Thyroid gland (tissue), 4 donors: ENCODE measurements around the gene FCGBP. TPM values are rescaled to one million over a fixed set of nuclear protein-coding genes. Genes with fewer than 3 reads are reported as not detected.
"Not testable (repeated sequence)": the region's sequence is repeated elsewhere in the genome, so short reads cannot be mapped to it uniquely, and the experiment has no call there.

Experiments used
- DNase-seq, 2 donors: peaks; one replicate each; pipeline ENCODE4 v3.0.0-alpha.2; 2019
- H3K27ac ChIP-seq, 3 donors: fragments of 200-600 bp; sonication (generic); 1 replicate in 2 of 3; 2 replicates in 1 of 3; pipeline ENCODE4 v1.5.1; 2016 to 2019; ENCODE audit warnings: mild to moderate bottlenecking in 1 of 3, moderate library complexity in 1 of 3
- H3K27me3 ChIP-seq: fragments of 200-600 bp; sonication (generic); one replicate; pipeline ENCODE4 v1.5.1; 2019
- H3K36me3 ChIP-seq, 2 donors: fragments of 200-600 bp; sonication (generic); one replicate each; pipeline ENCODE4 v1.5.1; 2016 to 2019
- H3K4me1 ChIP-seq, 2 donors: fragments of 200-600 bp; sonication (generic); one replicate each; pipeline ENCODE4 v1.5.1; 2017 to 2019
- H3K4me3 ChIP-seq, 3 donors: fragments of 200-600 bp; sonication (generic); replicated peaks in 1 of 3; 1 replicate in 2 of 3; 2 replicates in 1 of 3; pipeline ENCODE4 v1.5.1; 2016; ENCODE audit warnings: mild to moderate bottlenecking in 1 of 3
- H3K9me3 ChIP-seq: fragments of 200-600 bp; sonication (generic); one replicate; pipeline ENCODE4 v1.5.1; 2017
- POLR2A ChIP-seq, 2 donors: fragments of 450-650 bp; IDR thresholded peaks; one replicate each; pipeline ENCODE4 v1.6.1; 2017; ENCODE audit warnings: antibody characterized with exemption in 2 of 2, mild to moderate bottlenecking in 2 of 2, moderate library complexity in 1 of 2
- WGBS, 2 donors: methylation state at CpG; one replicate each; pipeline ENCODE4 v1.1.5; 2017; 5-methylcytosine and 5-hydroxymethylcytosine counted together
- intact Hi-C: fragments of 100-400 bp; cut with DNase I; formaldehyde crosslinking; loops from one replicate; pipeline ENCODE4 v1.15.1; 2023
- total RNA-seq, 4 donors: library from RNA; depleted of rRNA; stranded (reverse); fragments of >200 nt; gene quantifications; one replicate each; pipeline ENCODE4 v1.2.3, GENCODE V29; 2016
- TF ChIP-seq, protein P1 (sequence below), 6 experiments: fragments of 200-600 bp in 3 of 6; fragments of 450-650 bp in 3 of 6; sonication (generic) in 3 of 6; IDR thresholded peaks; one replicate each; pipeline ENCODE4 v1.5.1; 2016 to 2019; ENCODE audit warnings: antibody characterized with exemption in 6 of 6, mild to moderate bottlenecking in 2 of 6, inconsistent platforms in 1 of 6, moderate library complexity in 1 of 6

FCGBP gene
- total RNA-seq, 4 donors from 2014 or later = 213 to 975 (median 755) TPM

DNA sequence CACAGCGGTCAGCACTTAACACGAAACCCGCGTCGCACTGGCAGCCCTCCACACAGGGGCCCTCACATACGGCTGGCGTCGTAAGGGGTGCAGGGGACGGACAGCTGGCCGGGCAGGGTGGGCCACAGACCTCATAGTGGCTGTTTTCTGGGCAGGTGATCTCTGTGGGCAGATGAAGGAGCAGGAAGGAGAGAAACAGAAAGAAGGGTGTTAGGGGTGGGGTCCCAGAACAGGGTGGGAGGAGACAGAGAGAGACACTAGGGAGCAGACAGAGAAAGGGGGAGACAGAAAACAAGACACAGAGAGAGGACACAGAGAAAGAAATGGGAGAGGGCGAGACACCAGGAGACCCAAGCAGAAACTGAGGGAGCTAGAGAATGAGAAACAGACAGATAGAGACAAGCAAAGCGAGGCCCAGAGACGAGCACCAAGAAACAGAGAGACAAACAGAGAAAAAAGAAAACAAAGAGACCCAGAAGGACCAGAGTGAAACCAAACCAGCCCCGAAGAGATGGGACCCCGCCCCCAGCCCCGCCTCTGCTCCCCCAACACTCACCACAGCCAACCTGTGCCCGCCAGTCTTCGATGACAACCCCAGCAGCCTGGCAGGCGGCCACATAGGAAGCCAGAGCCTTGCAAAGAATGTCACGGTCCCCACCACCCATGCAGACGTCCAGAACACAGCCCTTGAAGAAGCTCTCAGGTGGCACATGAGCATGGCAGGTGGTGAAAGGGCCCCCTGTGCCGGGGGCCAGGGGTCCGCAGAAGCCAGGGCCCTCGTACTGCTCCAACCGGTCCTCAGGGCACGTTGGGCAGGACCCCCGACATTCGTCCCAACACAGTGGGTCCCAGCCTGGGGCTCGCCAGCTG, 40.8 kb downstream of the FCGBP start:
- H3K9me3 ChIP-seq, H3K27me3 ChIP-seq: not testable (repeated sequence)
- H3K4me3 ChIP-seq = peak overlapping the region; percentile 1 to 55 (median 10)
- 34 to 35% methylated on average over 21 to 22 of the region's 29 CpGs for WGBS, 2 donors
- H3K36me3 ChIP-seq = peaks cover 14 to 30% of the 10 kb centered on the region in 2 donors
- peak overlapping the region; percentile 82 to 95 (median 90) for H3K27ac ChIP-seq
- intact Hi-C loops = loop anchor here (5.0 kb wide), 1 partner anchor 79 kb away; the partner anchor contains the start of gene PSMC4
- H3K4me1 ChIP-seq = peaks cover 22 to 26% of the 10 kb centered on the region in 2 donors
- TF ChIP-seq POLR2A (IDR thresholded peaks at IDR 0.05) = peak in 1 of 2 donors; percentile 55
- peak; percentile 100 for DNase-seq

DNA sequence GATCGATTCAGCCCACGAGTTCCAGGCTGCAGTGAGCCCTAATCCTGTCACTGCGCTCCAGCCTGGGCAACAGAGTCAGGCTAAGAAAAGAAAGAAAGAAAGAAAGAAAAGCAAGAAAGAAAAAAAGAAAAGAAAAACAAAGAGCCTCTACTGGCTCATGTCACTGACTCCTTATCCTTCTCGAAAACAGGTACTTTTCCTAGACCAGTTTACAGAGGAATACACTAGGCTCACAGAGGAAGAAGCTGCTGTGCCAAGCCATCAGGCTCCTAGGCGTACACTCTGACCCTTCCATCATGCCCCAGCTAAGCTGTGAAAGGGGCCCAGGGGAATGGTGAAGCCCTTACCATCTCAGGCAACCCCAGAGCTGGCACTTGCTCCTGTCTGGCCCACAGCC, 41.9 kb downstream of the FCGBP start:
- intact Hi-C loops = loop anchor here (5.0 kb wide), 1 partner anchor 80 kb away; the partner anchor contains the start of gene PSMC4

DNA sequence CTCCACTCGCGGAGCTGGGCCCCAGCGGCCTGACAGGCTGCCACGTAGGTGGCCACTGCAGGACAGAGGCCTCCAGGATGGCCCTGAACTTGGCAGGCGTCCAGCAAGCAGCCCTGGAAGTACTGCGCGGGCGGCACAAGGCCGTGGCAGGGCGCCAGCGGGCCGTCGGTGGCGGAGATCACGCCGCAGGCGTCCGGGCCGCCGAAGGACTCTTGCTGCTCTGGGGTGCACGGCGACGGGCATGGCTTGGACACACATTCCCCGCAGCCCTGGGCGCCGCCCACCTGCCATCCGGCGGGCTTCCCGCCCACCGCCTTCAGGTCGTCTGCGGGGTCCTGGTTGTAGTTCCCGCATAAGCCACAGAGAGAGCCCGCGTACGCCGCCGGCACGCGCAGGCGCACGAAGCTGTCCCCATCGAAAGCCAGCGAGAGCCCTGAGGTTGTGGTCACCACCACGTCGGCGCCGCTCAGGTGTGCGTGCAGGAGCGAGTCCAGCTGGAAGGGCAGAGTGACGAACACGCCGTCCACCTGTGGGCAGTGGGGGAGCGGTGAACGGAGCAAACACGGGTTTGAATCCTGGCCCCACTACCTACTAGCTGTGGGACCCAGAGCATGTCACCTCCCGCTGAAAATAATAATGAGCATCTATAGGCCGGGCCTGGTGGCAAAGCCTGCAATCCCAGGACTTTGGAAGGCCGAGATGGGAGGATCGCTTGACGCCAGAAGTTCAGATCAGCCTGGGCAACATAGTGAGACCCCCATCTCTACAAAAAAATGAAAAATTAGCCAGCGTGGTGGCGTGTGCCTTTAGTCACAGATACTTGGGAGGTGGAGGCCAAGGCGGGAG, 42.6 kb downstream of the FCGBP start:
- intact Hi-C loops = loop anchor here (5.0 kb wide), 1 partner anchor 80 kb away; the partner anchor contains the start of gene PSMC4
- 31 to 52% methylated on average over 59 to 64 of the region's 64 CpGs for WGBS, 2 donors
- not testable (repeated sequence) for H3K27me3 ChIP-seq, H3K9me3 ChIP-seq
- TF ChIP-seq, protein P1, sequence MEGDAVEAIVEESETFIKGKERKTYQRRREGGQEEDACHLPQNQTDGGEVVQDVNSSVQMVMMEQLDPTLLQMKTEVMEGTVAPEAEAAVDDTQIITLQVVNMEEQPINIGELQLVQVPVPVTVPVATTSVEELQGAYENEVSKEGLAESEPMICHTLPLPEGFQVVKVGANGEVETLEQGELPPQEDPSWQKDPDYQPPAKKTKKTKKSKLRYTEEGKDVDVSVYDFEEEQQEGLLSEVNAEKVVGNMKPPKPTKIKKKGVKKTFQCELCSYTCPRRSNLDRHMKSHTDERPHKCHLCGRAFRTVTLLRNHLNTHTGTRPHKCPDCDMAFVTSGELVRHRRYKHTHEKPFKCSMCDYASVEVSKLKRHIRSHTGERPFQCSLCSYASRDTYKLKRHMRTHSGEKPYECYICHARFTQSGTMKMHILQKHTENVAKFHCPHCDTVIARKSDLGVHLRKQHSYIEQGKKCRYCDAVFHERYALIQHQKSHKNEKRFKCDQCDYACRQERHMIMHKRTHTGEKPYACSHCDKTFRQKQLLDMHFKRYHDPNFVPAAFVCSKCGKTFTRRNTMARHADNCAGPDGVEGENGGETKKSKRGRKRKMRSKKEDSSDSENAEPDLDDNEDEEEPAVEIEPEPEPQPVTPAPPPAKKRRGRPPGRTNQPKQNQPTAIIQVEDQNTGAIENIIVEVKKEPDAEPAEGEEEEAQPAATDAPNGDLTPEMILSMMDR (IDR thresholded peaks at IDR 0.05) = peak in 2 of 6 experiments; percentile 16 to 24
- peak in 1 of 2 donors; percentile 28 for TF ChIP-seq POLR2A (IDR thresholded peaks at IDR 0.05)
- DNase-seq = peak; percentile 87 to 90
- peaks cover 22 to 26% of the 10 kb centered on the region in 2 donors for H3K4me1 ChIP-seq
- H3K36me3 ChIP-seq = peaks cover 14 to 30% of the 10 kb centered on the region in 2 donors
- peak overlapping the region; percentile 47 to 79 (median 68) for H3K27ac ChIP-seq
- H3K4me3 ChIP-seq = peak overlapping the region; percentile 10 to 46 (median 26)

More for the DNA sequence above, 41.9 kb downstream of the FCGBP start:
- WGBS, 2 donors = 45 to 58% methylated on average over 5 of the region's 5 CpGs
- H3K27ac ChIP-seq = peak overlapping the region; percentile 47 to 79 (median 68)
- not testable (repeated sequence) for H3K9me3 ChIP-seq, H3K27me3 ChIP-seq
- H3K4me1 ChIP-seq = peaks cover 22 to 26% of the 10 kb centered on the region in 2 donors
- H3K36me3 ChIP-seq = peaks cover 14 to 30% of the 10 kb centered on the region in 2 donors
- H3K4me3 ChIP-seq = peak overlapping the region in 2 of 3 donors; percentile 26 to 46
- DNase-seq = peak; percentile 27 to 37

DNA sequence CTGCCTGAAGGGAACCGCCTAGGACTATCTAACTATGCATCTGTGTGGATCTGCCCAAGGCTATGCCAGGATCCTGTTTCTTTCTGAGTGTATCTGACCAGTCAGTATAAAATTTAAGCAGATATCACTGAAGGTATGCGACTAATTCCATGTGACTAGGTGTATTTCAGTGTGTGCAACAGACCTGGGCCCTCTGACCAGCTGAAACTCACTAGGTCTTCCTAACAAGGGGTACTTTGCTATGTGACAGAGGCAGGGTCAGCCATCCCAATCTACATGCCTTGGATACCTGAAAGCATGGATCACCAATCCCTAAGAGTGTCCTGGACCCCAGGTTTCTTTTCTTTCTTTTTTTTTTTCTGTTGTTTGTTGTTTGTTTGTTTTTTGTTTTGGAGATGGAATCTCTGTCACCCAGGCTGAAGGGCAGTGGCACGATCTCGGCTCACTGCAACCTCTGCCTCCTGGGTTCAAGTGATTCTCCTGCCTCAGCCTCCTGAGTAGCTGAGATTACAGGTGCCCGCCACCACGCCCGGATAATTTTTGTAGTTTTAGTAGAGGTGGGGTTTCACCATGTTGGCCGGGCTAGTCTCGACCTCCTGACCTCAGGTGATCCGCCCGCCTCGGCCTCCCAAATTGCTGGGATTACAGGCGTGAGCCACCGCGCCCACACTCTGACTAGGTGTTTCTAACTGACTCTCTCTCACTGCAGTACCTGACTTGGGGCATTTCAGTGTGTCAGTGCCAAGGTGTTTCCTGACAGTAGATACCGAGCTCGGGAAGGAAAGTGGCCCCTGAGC, 43.5 kb downstream of the FCGBP start:
- 62 to 75% methylated on average over 17 of the region's 17 CpGs for whole genome bisulfite sequencing, 2 donors
- intact Hi-C loops = loop anchor here (5.0 kb wide), 1 partner anchor 81 kb away; the partner anchor contains the start of gene PSMC4

DNA sequence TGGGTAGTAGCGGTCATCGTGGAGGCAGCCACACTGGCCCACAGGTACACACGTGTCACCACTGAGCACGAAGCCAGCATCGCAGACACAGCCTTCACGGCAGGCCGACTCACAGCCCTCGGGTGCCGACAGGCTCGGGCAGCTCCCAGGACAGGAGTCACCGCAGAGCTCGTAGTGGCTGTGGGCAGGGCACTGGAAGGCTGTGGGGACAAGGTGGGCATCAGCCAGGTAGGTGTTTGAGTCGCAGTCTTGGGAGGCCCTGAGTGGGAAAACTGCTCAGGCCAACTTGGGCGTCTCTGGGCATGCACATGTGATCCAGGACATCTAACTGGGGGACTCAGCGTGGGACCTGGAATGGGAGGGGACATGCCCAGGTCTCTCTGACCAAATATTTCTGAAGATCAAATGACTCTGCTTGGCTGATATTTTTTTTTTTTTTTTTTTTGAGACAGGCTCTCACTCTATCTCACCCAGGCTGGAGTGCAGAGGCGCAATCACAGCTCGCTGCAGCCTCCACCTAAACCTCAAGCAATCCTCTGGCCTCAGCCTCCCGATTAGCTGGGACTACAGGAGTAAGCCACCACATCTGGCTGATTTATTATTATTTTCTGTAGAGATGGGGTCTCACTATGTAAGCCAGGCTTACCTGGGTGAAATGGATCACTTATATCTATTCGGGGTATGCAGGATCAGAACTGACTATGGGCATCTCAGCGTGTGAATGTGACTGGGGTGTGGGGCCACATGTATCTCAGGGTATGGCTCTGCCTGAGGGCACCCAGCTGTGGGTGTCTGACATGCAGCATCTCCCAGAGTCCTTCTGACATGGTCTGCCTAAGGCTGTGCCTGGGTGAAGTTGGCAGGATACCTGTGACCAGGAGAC, 44.3 kb downstream of the FCGBP start:
- H3K9me3 ChIP-seq, H3K27me3 ChIP-seq, H3K4me3 ChIP-seq: not testable (repeated sequence)
- WGBS, 2 donors = 88 to 89% methylated on average over 19 to 20 of the region's 20 CpGs
- peaks cover 22 to 26% of the 10 kb centered on the region in 2 donors for H3K4me1 ChIP-seq
- H3K36me3 ChIP-seq = peaks cover 14 to 38% of the 10 kb centered on the region in 2 donors
- H3K27ac ChIP-seq = peak overlapping the region; percentile 47 to 79 (median 68)
- intact Hi-C loops = loop anchor here (5.0 kb wide), 1 partner anchor 82 kb away; the partner anchor contains the start of gene PSMC4
- DNase-seq = peak in 1 of 2 donors; percentile 26

More for the DNA sequence above, 43.5 kb downstream of the FCGBP start:
- Histone ChIP-seq H3K36me3 (peaks cover 14 to 33% of the 10 kb centered on the region in 2 donors), H3K27me3 (no peaks in the 10 kb centered on the region), H3K4me3 (peak overlapping the region; percentile 2 to 26 (median 10)), H3K27ac (peak overlapping the region; percentile 47 to 79 (median 68)), H3K9me3 (no peaks in the 10 kb centered on the region), H3K4me1 (peaks cover 22 to 26% of the 10 kb centered on the region in 2 donors)
- TF ChIP-seq, protein P1 (IDR thresholded peaks at IDR 0.05) = no peak
- no peak for TF ChIP-seq POLR2A (IDR thresholded peaks at IDR 0.05)
- DNase-seq = peak; percentile 61 to 69

DNA sequence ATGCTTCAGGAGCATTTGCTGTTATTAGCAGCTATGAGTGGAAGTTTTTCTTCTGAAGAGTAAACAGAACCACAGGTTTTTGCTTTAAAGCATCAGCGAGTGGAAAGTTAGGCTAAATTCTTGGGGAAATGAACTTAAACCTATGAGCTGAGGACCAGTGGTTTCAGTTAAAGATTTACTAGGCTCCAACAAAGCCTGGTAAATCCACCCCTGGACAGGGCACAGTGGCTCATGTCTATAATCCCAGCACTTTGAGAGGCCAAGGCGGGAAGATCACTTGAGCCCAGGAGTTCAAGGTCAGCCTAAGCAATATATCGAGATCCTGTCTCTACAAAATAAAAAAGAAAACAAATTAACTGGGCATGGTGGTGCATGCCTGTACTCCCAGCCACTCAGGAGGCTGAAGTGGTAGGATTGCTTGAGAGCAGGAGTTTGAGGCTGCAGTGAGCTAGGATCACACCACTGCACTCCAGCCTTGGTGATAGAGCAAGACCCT, 46.9 kb downstream of the FCGBP start:
- intact Hi-C loops, H3K27ac ChIP-seq, H3K4me3 ChIP-seq, H3K27me3 ChIP-seq, DNase-seq, H3K9me3 ChIP-seq: not testable (repeated sequence)
- 60 to 73% methylated on average over 2 of the region's 3 CpGs for WGBS, 2 donors
- H3K36me3 ChIP-seq = peaks cover 14 to 35% of the 10 kb centered on the region in 2 donors
- peaks cover 19 to 26% of the 10 kb centered on the region in 2 donors for H3K4me1 ChIP-seq

DNA sequence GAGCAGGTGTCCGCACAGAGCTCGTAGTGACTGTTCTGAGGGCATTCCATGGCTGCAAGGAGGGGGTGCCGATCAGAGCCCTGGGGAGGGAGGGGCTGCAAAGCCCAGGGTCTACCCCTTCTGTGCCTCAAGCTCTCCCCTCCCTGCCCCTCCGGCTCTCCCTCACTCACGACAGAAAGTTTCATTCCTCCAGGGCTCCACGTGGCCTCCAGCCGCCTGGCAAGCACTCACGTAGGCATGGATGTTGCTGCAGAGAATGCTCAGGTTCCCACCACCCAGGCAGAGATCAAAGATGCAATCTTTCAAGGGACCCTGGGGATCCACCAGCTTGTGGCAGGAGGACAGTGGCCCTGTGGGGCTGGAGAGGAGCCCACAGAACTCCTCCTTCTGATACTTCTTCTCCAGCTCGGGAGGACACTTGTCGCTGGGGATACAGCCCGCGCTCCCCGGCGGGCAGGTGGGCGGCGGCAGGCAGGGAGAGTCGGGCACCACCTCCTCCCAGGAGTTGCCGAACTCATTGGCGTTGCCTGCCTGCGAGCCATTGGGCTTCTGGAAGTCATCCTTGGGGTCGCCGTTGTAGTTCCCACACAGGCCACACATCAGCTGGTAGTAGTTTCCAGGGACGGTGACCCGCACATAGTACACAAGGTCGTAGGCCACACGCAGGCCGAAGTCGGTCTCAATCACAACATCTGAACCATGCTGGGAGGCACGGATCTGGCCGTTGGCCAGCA, 48.4 kb downstream of the FCGBP start:
- intact Hi-C loops, H3K27ac ChIP-seq, DNase-seq, H3K27me3 ChIP-seq, H3K4me3 ChIP-seq, H3K9me3 ChIP-seq: not testable (repeated sequence)
- peaks cover 3 to 21% of the 10 kb centered on the region in 2 donors for H3K36me3 ChIP-seq
- 85% methylated on average over 13 of the region's 30 CpGs; no CpG with 5 or more reads in 1 of the 2 donors for WGBS, 2 donors
- H3K4me1 ChIP-seq = peaks cover 8 to 12% of the 10 kb centered on the region in 2 donors

DNA sequence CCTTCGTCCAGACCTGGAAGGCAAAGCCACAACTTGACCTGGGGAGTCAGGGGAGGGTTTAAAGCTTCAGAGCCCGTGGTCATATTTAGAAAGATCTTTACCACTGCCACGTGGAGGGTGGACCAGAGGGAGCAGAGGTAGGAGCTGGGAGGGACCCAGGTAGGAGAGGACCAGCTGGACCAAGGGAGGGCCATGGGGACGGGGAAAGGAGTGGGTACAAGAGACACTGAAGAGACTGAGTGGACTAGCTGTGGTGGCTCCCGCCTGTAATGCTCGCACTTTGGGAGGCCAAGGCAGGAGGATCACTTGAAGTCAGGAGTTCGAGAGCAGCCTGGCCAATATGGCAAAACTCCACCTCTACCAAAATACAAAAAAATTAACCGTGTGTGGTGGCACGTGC, 49.7 kb downstream of the FCGBP start:
- H3K4me1 ChIP-seq, H3K4me3 ChIP-seq, H3K27me3 ChIP-seq, DNase-seq, H3K9me3 ChIP-seq, intact Hi-C loops, H3K27ac ChIP-seq, H3K36me3 ChIP-seq: not testable (repeated sequence)
- WGBS, 2 donors = 66 to 78% methylated on average over 5 to 6 of the region's 9 CpGs
